CD8-positive, alpha-beta memory T cell (primary cell): ENCODE results near the gene DUSP2. TPM values are rescaled to one million over a fixed set of nuclear protein-coding genes. Genes with fewer than 3 reads are reported as not detected.
"Not testable (repeated sequence)": the region's sequence is repeated elsewhere in the genome, so short reads cannot be mapped to it uniquely, and the experiment has no call there.

Experiments used
- CTCF ChIA-PET: fragments of 350-600 bp; sonication (Branson Sonifier 250); formaldehyde crosslinking; loops from one replicate; lab custom pipeline; 2021; ENCODE audit warnings: antibody characterized with exemption; lab: Charles Lee
- POLR2A ChIA-PET: fragments of 350-600 bp; sonication (Branson Sonifier 250); formaldehyde crosslinking; loops from one replicate; lab custom pipeline; 2021; ENCODE audit warnings: antibody characterized with exemption; lab: Charles Lee
- DNase-seq, 5 donors: peaks; one replicate each; pipeline versions ENCODE4 v3.0.0 to v3.0.0-alpha.2; 2020 to 2022; ENCODE audit warnings: mixed read lengths in 1 of 5
- H3K27ac ChIP-seq: one replicate; pipeline ENCODE4 v1.7.0; 2013; ENCODE audit warnings: low read depth, mild to moderate bottlenecking, low read length, moderate library complexity
- H3K27me3 ChIP-seq: 2 replicates; pipeline ENCODE4 v1.7.0; 2013; ENCODE audit warnings: low read length, mild to moderate bottlenecking; ENCODE audit not compliant: insufficient read depth, poor library complexity, severe bottlenecking
- H3K36me3 ChIP-seq: 2 replicates; pipeline ENCODE4 v1.7.0; 2013; ENCODE audit warnings: mild to moderate bottlenecking, low read length, moderate library complexity; ENCODE audit not compliant: insufficient read depth
- H3K4me1 ChIP-seq: 2 replicates; pipeline ENCODE4 v1.7.0; 2013; ENCODE audit warnings: mild to moderate bottlenecking, low read length, moderate library complexity; ENCODE audit not compliant: insufficient read depth
- H3K4me3 ChIP-seq: 2 replicates; pipeline ENCODE4 v1.7.0; 2013; ENCODE audit warnings: mild to moderate bottlenecking, low read length
- H3K9me3 ChIP-seq: 2 replicates; pipeline ENCODE4 v1.7.0; 2013; ENCODE audit warnings: mild to moderate bottlenecking, low read length
- H3K27ac Mint-ChIP-seq, 8 donors: one replicate each; pipeline ENCODE4 v1.8.0; 2020 to 2021; ENCODE audit warnings: mixed read lengths in 8 of 8, mild to moderate bottlenecking in 6 of 8, inconsistent platforms in 3 of 8, moderate library complexity in 3 of 8
- H3K27me3 Mint-ChIP-seq, 2 donors: one replicate each; pipeline ENCODE4 v1.8.0; 2020 to 2021; ENCODE audit warnings: mixed read lengths in 2 of 2, mild to moderate bottlenecking in 1 of 2, moderate library complexity in 1 of 2
- H3K36me3 Mint-ChIP-seq, 3 donors: one replicate each; pipeline ENCODE4 v1.8.0; 2020 to 2021; ENCODE audit warnings: mixed read lengths in 3 of 3, inconsistent platforms in 1 of 3, mild to moderate bottlenecking in 1 of 3
- H3K4me1 Mint-ChIP-seq, 3 donors: one replicate each; pipeline ENCODE4 v1.8.0; 2020 to 2021; ENCODE audit warnings: mixed read lengths in 3 of 3, inconsistent platforms in 1 of 3, mild to moderate bottlenecking in 1 of 3
- H3K4me3 Mint-ChIP-seq, 7 donors: one replicate each; pipeline ENCODE4 v1.8.0; 2020 to 2021; ENCODE audit warnings: mixed read lengths in 7 of 7, mild to moderate bottlenecking in 6 of 7, moderate library complexity in 4 of 7, inconsistent platforms in 2 of 7
- H3K9me3 Mint-ChIP-seq, 5 donors: one replicate each; pipeline ENCODE4 v1.8.0; 2020 to 2022; ENCODE audit warnings: mixed read lengths in 5 of 5, mild to moderate bottlenecking in 3 of 5, moderate library complexity in 2 of 5, inconsistent platforms in 1 of 5
- polyA plus RNA-seq: library from polyadenylated mRNA; unstranded; fragments of 300-500 nt; fragmentation: Illumina TruSeq; gene quantifications from one replicate; pipeline ENCODE4 v1.2.3, GENCODE V29; 2021
- total RNA-seq, 2 experiments: library from RNA; stranded (reverse); gene quantifications; one replicate each; pipeline ENCODE4 v1.2.3, GENCODE V29; 2021

Gene DUSP2
- total and polyA plus RNA-seq, 3 experiments from 2014 or later = 214 to 518 (median 237) TPM

GRCh38 chr2:96160366-96160765 lies 15.1 kb upstream of the DUSP2 start:
- peaks cover 93% of the 10 kb centered on the region for H3K4me1 ChIP-seq
- CTCF ChIA-PET = interaction anchor here (1.4 to 4.7 kb wide), 2 partner anchors 13 to 14 kb away, joined by 5 to 29 read pairs; no protein-coding TSS in a partner anchor
- not testable (repeated sequence) for H3K9me3 Mint-ChIP-seq, H3K27me3 ChIP-seq, H3K27me3 Mint-ChIP-seq, DNase-seq, H3K9me3 ChIP-seq, H3K36me3 ChIP-seq, H3K27ac ChIP-seq, H3K36me3 Mint-ChIP-seq, H3K4me3 ChIP-seq
- H3K4me1 Mint-ChIP-seq = peaks cover 85 to 96% (median 92%) of the 10 kb centered on the region in 3 donors
- peak overlapping the region; percentile 14 to 99 (median 95) for H3K27ac Mint-ChIP-seq
- H3K4me3 Mint-ChIP-seq = peak overlapping the region in 1 of 7 donors; percentile 24
- POLR2A ChIA-PET = interaction anchor here (1.1 to 4.0 kb wide), 2 partner anchors 13 to 14 kb away, joined by 5 to 25 read pairs; no protein-coding TSS in a partner anchor

- peak in 3 of 5 donors; percentile 42 to 55 (median 44) for DNase-seq
- Histone ChIP-seq H3K27ac (no peak overlapping the region), H3K9me3 (no peaks in the 10 kb centered on the region), H3K4me3 (no peak overlapping the region), H3K27me3 (no peaks in the 10 kb centered on the region), H3K36me3 (no peaks in the 10 kb centered on the region), H3K4me1 (peaks cover 82% of the 10 kb centered on the region)
- H3K9me3 Mint-ChIP-seq = no peaks in the 10 kb centered on the region
- CTCF ChIA-PET = interaction anchor here (0.7 to 4.7 kb wide), 7 partner anchors 11 to 20 kb away, joined by 3 to 29 read pairs (median 5); partner anchors contain the start of gene ASTL
- H3K4me1 Mint-ChIP-seq = peaks cover 77 to 94% (median 82%) of the 10 kb centered on the region in 3 donors
- peak overlapping the region; percentile 80 to 99 (median 96) for H3K27ac Mint-ChIP-seq
- no peaks in the 10 kb centered on the region for H3K36me3 Mint-ChIP-seq
- no peaks in the 10 kb centered on the region for H3K27me3 Mint-ChIP-seq
- POLR2A ChIA-PET = interaction anchor here (4.0 kb wide), 1 partner anchor 12 kb away, joined by 25 read pairs; no protein-coding TSS in a partner anchor
- peak overlapping the region; percentile 51 to 88 (median 72) for H3K4me3 Mint-ChIP-seq
Measured at GRCh38 chr2:96159084-96159830, 14.0 kb upstream of the DUSP2 start.

- peak overlapping the region in 7 of 8 donors; percentile 89 to 98 (median 96) for H3K27ac Mint-ChIP-seq
- no peaks in the 10 kb centered on the region for H3K36me3 ChIP-seq
- H3K27ac ChIP-seq = no peak overlapping the region
- CTCF ChIA-PET = interaction anchor here (1.2 to 4.7 kb wide), 6 partner anchors 10 to 20 kb away, joined by 4 to 29 read pairs (median 8); partner anchors contain the start of gene ASTL
- H3K4me1 Mint-ChIP-seq = peaks cover 70 to 93% (median 75%) of the 10 kb centered on the region in 3 donors
- no peaks in the 10 kb centered on the region for H3K27me3 Mint-ChIP-seq
- H3K27me3 ChIP-seq = no peaks in the 10 kb centered on the region
- no peak overlapping the region for H3K4me3 ChIP-seq
- peaks cover 75% of the 10 kb centered on the region for H3K4me1 ChIP-seq
- no peak for DNase-seq
- POLR2A ChIA-PET = interaction anchor here (0.8 to 4.0 kb wide), 4 partner anchors 11 to 166 kb away, joined by 3 to 25 read pairs (median 4); partner anchors contain the start of gene STARD7
- H3K9me3 ChIP-seq = no peaks in the 10 kb centered on the region
- H3K4me3 Mint-ChIP-seq = peak overlapping the region in 2 of 7 donors; percentile 71 to 79
- H3K9me3 Mint-ChIP-seq = no peaks in the 10 kb centered on the region
- no peaks in the 10 kb centered on the region for H3K36me3 Mint-ChIP-seq
Measured at GRCh38 chr2:96158554-96158940, 13.3 kb upstream of the DUSP2 start.

- Histone ChIP-seq H3K27ac (peak overlapping the region; percentile 58), H3K4me1 (peaks cover 68% of the 10 kb centered on the region), H3K36me3 (no peaks in the 10 kb centered on the region), H3K27me3 (no peaks in the 10 kb centered on the region), H3K9me3 (no peaks in the 10 kb centered on the region), H3K4me3 (peak overlapping the region; percentile 51)
- Mint-ChIP-seq H3K4me1 (peaks cover 67 to 93% (median 69%) of the 10 kb centered on the region in 3 donors), H3K27ac (peak overlapping the region; percentile 89 to 98 (median 96)), H3K4me3 (peak overlapping the region; percentile 13 to 88 (median 74)), H3K36me3 (no peaks in the 10 kb centered on the region), H3K27me3 (no peaks in the 10 kb centered on the region), H3K9me3 (no peaks in the 10 kb centered on the region)
- DNase-seq = peak; percentile 51 to 89 (median 68)
- ChIA-PET CTCF (interaction anchor here (1.2 to 4.7 kb wide), 5 partner anchors 11 to 19 kb away, joined by 5 to 29 read pairs (median 9); partner anchors contain the start of gene ASTL), POLR2A (interaction anchor here (0.8 to 4.0 kb wide), 4 partner anchors 10 to 165 kb away, joined by 3 to 25 read pairs (median 4); partner anchors contain the start of gene STARD7)
Measured at GRCh38 chr2:96157649-96158553, 12.7 kb upstream of the DUSP2 start.

- H3K4me3 Mint-ChIP-seq = peak overlapping the region; percentile 66 to 88 (median 74)
- H3K27me3 Mint-ChIP-seq = no peaks in the 10 kb centered on the region
- Histone ChIP-seq H3K36me3 (no peaks in the 10 kb centered on the region), H3K4me1 (peaks cover 60% of the 10 kb centered on the region), H3K9me3 (no peaks in the 10 kb centered on the region), H3K27me3 (no peaks in the 10 kb centered on the region), H3K4me3 (peak overlapping the region; percentile 51), H3K27ac (peak overlapping the region; percentile 58)
- POLR2A ChIA-PET = interaction anchor here (4.0 kb wide), 1 partner anchor 9 kb away, joined by 25 read pairs; no protein-coding TSS in a partner anchor
- H3K27ac Mint-ChIP-seq = peak overlapping the region; percentile 89 to 98 (median 96)
- DNase-seq = peak in 1 of 5 donors; percentile 51
- H3K9me3 Mint-ChIP-seq = no peaks in the 10 kb centered on the region
- CTCF ChIA-PET = interaction anchor here (0.7 to 4.7 kb wide), 4 partner anchors 10 to 18 kb away, joined by 3 to 29 read pairs (median 14); partner anchors contain the start of gene ASTL
- peaks cover 59 to 91% (median 62%) of the 10 kb centered on the region in 3 donors for H3K4me1 Mint-ChIP-seq
- H3K36me3 Mint-ChIP-seq = no peaks in the 10 kb centered on the region
Measured at GRCh38 chr2:96156926-96157648, 11.8 kb upstream of the DUSP2 start.

GRCh38 chr2:96156011-96156820 lies 11.0 kb upstream of the DUSP2 start:
- Histone ChIP-seq H3K27me3 (no peaks in the 10 kb centered on the region), H3K36me3 (no peaks in the 10 kb centered on the region), H3K4me3 (no peak overlapping the region), H3K9me3 (no peaks in the 10 kb centered on the region), H3K27ac (no peak overlapping the region), H3K4me1 (peaks cover 57% of the 10 kb centered on the region)
- no peaks in the 10 kb centered on the region for H3K27me3 Mint-ChIP-seq
- peak in 3 of 5 donors; percentile 51 to 71 (median 62) for DNase-seq
- peak overlapping the region; percentile 62 to 88 (median 71) for H3K4me3 Mint-ChIP-seq
- CTCF ChIA-PET = interaction anchor here (0.7 to 4.7 kb wide), 5 partner anchors 9 to 18 kb away, joined by 3 to 29 read pairs (median 9); partner anchors contain the start of gene ASTL
- H3K27ac Mint-ChIP-seq = peak overlapping the region; percentile 89 to 98 (median 96)
- no peaks in the 10 kb centered on the region for H3K9me3 Mint-ChIP-seq
- POLR2A ChIA-PET = interaction anchor here (4.0 kb wide), 1 partner anchor 9 kb away, joined by 25 read pairs; no protein-coding TSS in a partner anchor
- H3K36me3 Mint-ChIP-seq = no peaks in the 10 kb centered on the region
- H3K4me1 Mint-ChIP-seq = peaks cover 56 to 91% (median 61%) of the 10 kb centered on the region in 3 donors
